GM12892 (cell line): ENCODE results near the gene PIAS1.

Experiments
- POLR2A ChIP-seq: IDR thresholded peaks from 2 replicates; pipeline ENCODE4 v1.6.1; 2011; ENCODE audit warnings: low read depth, low read length, control low read depth
- POLR2AphosphoS5 ChIP-seq: IDR thresholded peaks from 2 replicates; pipeline ENCODE4 v1.6.1; 2011; ENCODE audit warnings: low read depth, low read length, control low read depth
- TAF1 ChIP-seq: IDR thresholded peaks from 2 replicates; pipeline ENCODE4 v1.6.1; 2011; ENCODE audit warnings: low read depth, mild to moderate bottlenecking, control low read depth, low read length, borderline replicate concordance

DNA sequence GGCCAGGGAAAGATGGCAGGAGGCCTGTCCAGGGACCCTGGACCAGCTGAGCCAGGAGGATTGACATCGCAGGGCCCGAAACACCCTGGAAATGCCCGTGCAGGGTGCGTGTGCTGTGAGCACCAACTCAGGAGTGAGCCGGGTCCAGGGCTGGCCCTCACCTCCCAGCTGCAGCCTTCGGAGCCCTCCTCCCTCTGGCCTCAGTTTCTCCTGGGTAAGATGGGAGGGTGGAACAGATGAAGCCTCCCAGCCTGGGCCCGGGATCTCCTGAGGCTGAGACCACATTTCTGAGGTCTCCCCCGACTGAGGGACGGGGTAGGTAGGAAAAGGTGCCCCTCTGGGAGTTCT is 156.3 kb downstream of the PIAS1 start:
- TF ChIP-seq POLR2AphosphoS5: no peak
- no peak for TF ChIP-seq POLR2A
- no peak for TF ChIP-seq TAF1
